ENCODE results near the gene OR56A3.
"Not testable (repeated sequence)": the region's sequence is repeated elsewhere in the genome, so short reads cannot be mapped to it uniquely, and the experiment has no call there.

The OR56A3 gene, protein sequence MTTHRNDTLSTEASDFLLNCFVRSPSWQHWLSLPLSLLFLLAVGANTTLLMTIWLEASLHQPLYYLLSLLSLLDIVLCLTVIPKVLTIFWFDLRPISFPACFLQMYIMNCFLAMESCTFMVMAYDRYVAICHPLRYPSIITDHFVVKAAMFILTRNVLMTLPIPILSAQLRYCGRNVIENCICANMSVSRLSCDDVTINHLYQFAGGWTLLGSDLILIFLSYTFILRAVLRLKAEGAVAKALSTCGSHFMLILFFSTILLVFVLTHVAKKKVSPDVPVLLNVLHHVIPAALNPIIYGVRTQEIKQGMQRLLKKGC

DNA sequence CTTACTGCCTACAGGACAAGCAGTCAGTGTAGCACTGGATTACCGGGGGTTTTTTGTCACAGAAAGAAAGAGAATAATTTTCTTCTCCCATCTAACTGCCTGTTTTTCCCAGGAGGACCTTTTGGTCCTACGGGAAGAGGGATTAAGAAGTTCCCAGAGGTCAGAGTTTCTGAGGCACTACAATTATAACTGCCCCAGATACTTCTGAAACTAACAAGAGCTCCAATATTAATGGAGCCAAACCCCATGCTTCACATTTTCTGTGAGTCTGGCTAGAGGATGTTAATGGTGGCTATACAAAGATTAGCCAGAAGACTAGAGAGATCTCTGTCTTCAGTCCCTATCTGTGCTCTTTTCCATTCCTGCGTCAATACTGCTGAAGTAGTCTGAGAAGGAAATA is at the start of gene OR56A3:
OR56A3 (plus strand) TSS at position 301 of the 400 bp plus-strand sequence. CDS start 5,096 bp downstream, outside the sequence.
- no peak for DNase-seq

- DNase-seq, result no peak
Observed at GRCh38 chr11:5892908-5893307, 49.1 kb upstream of the OR56A3 start, which contains the start of gene OR52E5. Gene OR52E5, plus strand, starts transcription at chr11:5893208. Its CDS starts 7,569 bp downstream, at chr11:5900777.

- DNase-seq, result no peak
Observed at GRCh38 chr11:5899534-5899933, 42.5 kb upstream of the OR56A3 start.

GRCh38 chr11:5910540-5910939 is 31.5 kb upstream of the OR56A3 start:
- DNase-seq, result no peak

- no peak for DNase-seq
Observed at GRCh38 chr11:5922749-5923426, 19.2 kb upstream of the OR56A3 start.

DNA sequence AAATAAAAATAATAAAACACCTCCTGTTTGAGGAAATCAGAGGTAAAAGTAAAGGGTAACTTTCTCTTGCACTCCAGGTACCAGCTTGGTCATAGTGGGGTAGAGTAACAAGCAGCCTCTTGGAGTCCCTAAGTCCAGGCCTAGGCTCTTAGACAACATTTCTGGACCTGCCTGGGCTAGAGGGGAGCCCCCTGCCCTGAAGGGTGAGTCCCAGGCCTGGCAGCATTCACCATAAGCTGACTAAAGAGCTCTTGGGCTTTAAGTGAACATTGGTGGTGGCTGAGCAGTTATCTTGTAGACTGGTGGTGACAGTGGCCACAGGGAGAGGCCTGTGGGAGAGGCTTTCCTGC is 18.6 kb upstream of the OR56A3 start:
- DNase-seq, result no peak

DNA sequence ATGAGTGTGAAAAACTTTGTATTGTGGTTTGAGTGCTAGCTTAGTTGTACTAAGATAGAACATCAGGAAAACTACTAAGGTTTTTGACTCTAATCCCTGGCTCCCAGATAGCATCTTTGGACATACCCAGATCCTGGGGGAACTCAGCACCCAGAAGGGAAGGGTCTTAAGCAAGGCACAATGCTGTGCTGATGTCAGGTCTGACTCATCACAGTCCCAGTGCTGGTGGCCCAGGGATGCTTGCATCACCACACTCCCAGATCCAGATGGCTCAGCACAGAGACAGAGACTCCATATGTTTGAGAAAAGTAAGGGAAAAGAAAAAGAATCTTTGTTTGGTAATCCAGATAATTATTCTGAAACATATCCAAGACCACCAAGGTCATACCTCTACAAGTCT is 18.3 kb upstream of the OR56A3 start:
- DNase-seq, result no peak

DNA sequence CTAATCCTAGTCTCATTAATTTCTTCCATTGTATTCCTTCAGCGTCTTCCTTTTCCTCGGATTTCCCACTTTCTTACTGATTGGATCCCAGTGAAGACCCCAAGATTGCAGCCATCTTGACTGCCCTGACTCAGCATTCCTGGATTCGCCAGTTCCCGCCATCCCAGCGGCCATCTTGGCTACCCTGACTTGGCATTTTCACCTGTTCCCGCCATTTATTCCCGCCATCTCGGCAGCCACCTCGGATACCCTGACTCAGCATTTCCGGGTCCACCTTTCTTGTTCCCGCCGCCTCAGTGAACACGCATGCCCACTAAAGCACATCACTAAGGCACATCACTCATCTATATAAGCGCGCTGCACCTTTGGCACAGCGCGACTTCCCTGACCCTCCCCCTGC is 13.8 kb upstream of the OR56A3 start:
- DNase-seq, result no peak

DNA sequence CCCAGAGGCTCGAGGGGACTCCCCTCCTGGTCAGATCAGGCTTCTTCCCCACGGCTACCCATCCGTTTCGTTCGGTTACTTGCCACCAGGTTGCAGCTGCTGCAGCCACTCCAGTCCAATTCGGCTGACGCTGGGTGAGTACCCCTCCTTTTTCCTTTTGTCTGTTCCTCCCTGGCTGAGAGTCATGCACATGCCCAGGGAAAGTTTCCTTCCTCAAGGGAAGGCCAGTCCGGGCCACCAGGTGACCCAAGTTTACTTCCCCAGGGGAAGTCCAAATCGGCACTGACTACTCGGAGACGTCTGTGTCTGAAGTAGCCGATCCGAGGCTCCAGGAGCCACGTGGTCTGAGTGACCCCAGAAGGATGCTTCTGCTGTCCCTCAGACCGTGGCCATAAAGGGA is 13.2 kb upstream of the OR56A3 start:
- no peak for DNase-seq

GRCh38 chr11:5929571-5930368 is 12.3 kb upstream of the OR56A3 start:
- no peak for DNase-seq

DNA sequence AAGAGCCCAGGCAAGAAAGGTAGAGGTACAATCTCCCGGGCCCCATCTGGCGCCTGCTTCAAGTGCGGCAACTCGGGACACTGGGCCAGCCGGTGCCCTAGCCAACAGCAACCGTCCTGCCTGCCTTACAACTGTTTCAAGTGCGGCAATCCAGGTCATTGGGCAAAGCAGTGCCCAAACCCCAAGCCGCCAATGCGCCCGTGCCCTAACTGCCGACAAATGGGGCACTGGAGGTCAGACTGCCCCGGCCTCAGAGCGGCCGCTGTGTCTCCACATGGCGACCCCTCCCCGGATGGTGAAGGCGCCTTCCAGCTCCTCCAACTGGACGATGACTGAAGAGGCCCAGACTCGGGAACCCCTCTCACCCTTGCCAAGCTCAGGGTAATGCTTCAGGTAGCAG is 11.4 kb upstream of the OR56A3 start:
- no peak for DNase-seq

GRCh38 chr11:5931061-5931460 is 11.0 kb upstream of the OR56A3 start:
- DNase-seq, result no peak

DNA sequence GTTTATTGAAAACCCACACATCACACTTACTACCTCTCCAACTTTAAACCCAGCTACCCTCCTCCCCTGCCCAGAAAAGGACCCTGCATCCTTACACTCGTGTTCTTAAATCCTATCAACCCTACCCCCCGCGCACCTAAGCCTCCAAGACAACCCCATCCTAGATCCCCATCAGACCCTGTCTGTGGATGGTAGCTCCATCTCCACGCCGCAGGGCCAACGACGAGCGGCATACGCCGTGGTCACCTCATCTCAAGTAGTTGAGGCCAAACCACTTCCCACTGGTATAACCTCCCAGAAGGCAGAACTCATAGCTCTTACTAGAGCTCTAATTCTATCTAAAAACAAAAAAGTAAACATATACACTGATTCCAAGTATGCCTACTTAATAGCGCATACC is 9.4 kb upstream of the OR56A3 start:
- DNase-seq, result no peak

DNA sequence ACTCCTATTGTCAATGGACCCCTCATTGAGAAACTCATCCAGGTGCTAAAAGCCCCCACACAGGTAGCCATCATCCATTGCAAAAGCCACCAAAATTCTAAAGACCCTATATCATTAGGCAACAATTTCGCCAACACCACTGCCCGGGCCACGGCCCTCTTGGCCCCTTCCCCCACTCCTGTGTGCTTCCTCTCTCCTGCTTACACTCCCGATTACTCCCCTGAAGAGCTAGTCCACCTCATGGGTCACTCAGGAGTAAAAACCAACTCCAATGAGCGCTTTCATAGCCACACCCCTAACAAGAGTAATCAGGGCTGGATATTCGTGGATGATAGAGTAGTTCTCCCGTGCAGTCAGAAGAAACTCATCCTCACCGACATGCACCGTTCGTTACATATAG is 8.9 kb upstream of the OR56A3 start:
- DNase-seq, result no peak

DNA sequence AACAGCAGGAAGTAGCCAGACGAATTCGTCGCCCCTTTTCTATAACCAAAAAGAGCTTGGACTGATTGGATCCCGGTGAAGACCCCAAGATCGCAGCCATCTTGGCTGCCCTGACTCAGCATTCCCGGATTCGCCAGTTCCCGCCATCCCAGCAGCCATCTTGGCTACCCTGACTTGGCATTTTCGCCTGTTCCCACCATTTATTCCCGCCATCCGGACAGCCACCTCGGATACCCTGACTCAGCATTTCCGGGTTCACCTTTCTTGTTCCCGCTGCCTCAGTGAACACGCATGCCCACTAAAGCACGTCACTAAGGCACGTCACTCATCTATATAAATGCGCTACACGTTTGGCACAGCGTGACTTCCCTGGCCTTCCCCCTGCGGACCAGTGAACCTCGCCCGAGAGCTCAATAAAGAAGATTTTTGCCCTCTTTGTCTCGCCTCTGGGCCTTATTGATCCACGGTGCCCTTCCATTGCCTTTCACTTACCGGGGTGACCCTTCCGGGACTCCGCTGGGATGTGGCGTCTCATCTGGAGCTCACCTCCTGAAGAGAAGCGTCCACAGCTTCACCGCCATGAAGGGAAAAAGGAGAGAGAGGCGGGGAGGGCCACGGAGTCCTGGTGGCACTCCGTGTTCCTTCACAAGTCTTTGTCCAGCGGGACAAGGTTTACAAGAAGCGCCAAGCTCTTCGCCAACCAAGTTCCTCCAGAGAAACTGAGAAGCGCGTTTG is 4.0 kb upstream of the OR56A3 start:
- DNase-seq, result no peak

DNA sequence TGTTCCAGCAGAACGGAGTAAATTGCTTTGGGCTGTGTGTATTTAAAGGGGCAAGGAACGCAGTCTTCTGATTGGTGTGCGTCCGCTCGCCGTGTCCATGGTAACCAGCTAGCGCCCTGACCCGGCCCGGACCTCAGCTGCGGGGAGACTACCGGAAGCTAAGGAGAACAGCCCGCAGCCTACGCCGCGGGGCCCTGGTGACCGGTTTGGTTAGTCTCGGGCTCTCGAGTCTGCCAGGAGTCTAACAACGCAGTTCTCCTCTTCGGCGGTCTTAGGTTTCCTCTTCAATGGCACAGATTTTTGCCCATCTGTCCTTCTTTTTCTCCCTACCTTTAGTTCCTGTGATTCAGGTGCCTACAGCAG is 3.5 kb upstream of the OR56A3 start:
- no peak for DNase-seq

DNA sequence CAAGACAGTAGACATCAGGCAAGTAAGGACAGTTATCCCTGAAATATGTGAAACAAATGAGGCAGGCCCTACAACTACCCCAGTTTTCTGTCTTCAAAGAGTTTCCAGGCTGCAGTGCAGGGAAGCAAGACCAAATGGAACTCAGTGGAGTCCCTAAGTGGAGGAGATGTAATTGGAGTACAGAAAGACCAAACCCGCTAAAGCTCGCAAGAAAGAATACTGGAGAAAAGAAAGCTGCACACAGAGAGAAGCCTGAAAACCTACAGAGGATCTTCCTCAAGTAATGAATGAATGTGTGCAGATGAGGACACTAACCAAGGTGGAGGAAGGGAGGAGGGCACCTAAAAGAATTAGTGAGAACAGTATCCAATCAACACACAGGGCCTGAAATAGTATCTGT is 1.3 kb upstream of the OR56A3 start:
- DNase-seq, result no peak

DNA sequence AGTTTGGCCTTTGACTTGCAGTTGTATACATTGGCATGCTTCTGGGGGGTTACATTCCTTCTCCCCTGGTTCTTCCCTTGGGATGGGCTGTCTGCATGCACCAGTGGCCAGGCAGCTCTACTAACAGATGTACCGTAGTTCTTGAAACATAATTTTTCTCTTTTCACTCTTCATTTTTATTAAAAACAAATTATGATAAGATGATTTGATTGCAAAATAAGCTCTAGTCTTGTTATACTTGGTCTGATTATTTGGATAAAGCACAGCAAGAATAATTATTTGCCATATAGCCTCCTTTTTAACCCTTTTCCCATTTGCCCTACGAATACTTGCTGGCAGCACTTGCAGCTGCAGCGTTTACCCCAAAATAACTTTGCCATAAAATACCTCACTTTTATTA is 13.5 kb downstream of the OR56A3 start:
- no peak for DNase-seq

- DNase-seq, result not testable (repeated sequence)
Observed at GRCh38 chr11:5960704-5961320, 18.8 kb downstream of the OR56A3 start.

- DNase-seq, result no peak
Observed at GRCh38 chr11:5966958-5967357, 24.9 kb downstream of the OR56A3 start.

- no peak for DNase-seq
Observed at GRCh38 chr11:5967708-5968107, 25.7 kb downstream of the OR56A3 start.

DNA sequence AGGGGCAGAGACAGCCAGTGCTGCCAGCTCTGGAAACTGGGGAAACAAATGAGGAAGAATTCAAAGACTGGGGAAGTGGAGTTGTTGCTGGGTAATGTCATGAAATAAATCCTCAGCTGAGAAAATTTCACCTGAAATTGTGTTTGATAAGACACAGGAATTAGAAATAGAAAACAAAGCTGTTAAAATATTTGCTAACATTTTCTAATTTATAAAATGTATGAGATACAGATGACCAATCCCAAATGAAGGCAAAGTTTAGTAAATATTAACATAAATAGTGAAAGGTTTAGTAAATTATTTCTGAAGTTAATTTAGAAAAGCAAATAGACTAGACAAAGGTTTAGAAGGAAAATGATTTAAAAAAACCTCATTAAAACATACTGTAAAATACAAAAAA is 26.3 kb downstream of the OR56A3 start, which contains the start of gene OR56A5:
OR56A5 (minus strand) TSS at position 101 of the 400 bp plus-strand sequence; CDS start at position 101, 0 bp downstream.
- DNase-seq, result no peak

DNA sequence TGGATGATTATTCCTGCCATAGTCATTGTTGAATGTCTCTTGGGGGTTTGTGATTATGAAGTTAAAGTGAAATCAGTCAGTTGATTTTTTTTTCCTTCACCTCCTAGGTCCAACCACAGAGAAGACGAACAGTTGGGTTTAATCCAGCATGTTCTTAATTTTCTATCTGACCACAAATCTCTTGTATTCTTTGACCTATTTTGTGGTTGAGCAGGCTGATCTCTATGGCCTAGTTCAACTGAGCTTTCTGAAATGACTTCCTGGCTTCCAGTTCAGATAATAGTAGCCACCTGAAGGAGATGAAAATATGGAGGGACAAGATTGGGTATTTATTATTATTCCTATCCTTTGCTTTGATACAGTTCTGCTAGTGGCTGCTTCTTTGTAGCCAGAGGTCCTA is 31.5 kb downstream of the OR56A3 start:
- DNase-seq, result no peak

Data from NCI-H1436 (cell line).